HS-27A (cell line): Measurements from ENCODE around the gene NOL9.

Source experiments
- DNase-seq: peaks from one replicate; pipeline ENCODE4 v3.0.0-alpha.2; 2012; ENCODE audit warnings: low read depth, missing footprints

NOL9 gene

DNA sequence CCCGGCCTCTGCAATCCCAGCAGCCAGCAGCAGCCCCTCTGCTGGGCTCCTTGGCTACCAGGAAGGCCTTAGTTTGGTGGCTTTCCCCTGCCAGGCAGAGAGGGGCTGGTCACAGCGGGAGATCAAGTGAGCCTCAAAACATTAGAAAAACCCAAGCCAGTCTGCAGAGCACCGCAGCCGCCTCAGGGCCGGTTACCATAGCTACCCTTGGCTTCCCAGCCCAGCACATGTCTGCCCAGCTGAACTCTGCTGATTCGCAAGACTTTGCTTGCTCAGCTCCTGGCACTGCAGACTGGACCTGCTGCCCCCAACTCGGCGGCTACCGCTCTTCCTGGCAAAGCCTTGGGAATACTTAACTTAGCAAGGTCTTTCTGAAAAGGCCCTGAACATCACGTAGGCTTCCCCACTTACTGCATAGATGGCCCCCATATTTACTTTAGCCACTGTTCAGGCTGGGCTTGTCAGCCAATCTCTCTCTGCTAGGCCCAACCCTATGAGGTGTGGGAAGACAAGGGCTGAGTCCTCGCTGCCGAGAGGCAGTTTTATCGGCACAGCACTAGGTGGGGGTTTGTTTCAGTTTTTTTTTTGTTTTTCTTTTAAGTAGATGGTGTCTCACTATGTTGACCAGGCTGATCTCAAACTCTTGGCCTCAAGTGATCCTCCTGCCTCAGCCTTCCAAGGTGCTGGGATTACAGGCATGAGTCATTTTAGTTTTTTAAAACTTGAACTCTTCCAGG lies 34.2 kb downstream of the NOL9 start:
- no peak for DNase-seq

DNA sequence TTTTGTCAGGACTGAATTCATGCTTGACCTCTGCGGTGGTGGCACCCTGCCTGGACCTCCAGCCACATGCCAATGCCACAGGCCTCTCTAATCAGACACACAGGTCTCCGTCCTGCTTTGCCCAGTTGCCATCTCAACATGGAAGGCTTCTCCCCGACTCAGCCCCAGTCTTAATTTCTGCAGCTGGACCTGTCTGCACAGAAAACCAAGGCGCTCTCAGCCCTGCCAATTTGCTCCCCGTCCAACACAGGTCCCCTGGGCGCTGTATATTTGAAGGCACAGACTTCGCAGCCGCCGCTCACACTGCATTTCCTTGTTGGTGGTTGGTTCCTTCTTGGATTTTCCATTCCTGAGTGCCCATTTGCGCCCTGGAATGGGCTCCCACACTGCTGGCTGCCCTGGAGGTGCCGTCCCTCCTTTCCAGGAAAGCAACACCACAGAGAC lies 34.8 kb downstream of the NOL9 start:
- DNase-seq, result no peak

DNA sequence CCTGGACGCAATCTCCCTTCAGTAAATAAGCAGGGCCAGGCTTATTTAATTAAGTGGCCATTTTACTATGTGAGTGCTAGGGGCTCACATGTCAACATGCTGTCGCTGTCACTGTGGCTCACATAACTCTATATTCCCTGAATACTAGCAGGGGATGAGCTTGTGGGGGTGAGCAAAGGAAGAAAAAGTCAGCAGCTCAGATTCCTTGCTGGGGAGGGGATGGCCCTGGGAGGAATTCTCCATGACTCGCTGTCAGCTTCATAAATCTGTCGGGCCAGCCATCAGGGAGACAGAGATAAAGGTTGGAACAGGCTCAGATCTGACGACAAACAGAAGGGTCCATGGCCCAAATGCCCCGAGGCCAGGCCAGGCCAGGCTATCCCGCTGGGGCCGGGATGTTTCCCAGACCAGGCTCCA lies 36.9 kb downstream of the NOL9 start:
- DNase-seq, result no peak

DNA sequence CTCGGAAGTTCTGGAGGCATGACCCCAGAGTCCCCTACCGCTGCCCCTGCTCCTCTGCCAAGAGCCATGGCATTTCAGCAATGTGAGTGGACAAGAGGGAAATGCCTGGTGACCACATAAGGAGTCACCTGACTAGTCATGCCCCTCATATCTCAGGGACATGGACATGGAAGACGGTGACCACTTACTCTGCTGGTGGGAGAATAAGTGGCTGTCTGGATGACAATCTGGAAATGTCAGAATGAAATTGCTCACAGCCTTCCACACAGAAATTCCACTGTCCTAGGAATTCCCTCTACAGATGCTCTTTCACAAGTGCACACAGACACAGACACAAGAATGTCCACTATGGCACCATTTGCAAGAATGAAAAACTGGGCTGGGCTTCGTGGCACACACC lies 38.5 kb downstream of the NOL9 start:
- DNase-seq, result no peak

DNA sequence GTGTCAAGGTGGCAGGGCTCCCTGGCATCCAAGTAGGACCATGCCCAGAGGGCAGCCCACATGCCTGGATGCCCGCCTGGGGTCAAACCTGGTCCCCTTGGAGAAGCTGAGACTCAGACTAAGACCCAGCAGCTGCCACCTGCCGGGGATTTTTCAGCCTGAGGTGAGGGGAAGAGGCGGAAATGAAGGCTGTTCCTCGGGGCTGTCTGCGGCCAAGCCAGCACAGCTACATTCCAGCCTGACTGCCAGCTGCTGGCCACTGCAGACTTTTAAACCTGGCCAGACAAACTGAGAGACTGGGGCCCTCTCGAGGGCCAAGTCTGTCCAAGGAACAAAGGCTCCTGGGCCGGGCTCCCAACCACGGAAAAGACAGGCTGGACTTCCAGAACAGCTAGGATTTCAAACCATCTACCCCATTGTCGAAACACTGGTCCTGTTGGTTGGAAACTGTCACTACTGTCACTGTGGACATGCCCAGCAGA lies 41.0 kb downstream of the NOL9 start:
- no peak for DNase-seq

DNA sequence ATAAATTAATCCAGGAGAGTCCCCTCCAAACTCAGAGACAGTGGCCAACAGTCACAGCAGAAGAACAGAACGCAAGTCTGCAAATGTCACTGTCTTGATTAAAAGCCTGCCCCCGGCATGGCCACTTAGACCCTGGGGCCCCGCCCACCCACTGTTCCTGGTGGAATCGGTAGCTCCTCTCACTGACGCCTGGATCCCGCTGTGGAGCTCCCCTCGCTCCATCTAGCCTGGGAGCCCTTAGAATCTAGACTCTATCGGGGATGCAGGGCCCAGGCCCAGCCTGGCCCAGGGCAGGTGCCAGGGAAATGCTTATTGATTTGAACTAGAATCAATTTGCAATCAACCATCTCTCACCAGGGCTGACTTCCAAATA lies 41.4 kb downstream of the NOL9 start:
- DNase-seq, result no peak

DNA sequence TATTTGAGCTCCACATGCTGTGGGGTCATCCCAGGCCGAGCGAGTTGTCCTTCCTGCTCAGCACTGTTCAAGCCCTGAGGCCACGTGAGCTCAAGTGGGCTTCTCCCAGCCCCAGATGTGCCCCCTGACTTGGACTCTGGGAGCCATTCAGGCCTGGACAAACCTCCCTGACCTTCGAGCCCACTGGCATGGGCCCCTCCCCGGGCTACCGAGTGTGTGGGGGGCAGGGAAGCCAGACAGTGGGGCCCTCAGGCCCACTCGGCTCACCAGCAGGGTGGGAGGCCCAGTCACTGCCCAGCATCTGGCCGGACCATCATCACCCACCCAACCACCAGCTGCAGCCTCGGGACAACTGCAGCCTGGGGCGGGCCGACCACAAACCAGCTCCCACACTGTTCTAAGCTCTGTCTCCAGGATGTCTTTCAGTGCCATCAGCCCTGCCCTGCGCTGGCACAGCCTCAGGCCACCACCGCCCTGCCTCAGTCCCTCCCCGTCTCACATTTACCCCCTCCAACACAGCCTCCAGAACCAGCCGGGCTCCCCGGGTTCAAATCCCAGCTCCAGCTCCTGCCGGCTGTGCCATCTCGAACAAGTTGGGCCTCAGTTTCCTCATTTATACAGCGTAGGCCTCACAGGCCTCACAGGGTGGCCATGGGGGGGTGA lies 41.9 kb downstream of the NOL9 start:
- no peak for DNase-seq

DNA sequence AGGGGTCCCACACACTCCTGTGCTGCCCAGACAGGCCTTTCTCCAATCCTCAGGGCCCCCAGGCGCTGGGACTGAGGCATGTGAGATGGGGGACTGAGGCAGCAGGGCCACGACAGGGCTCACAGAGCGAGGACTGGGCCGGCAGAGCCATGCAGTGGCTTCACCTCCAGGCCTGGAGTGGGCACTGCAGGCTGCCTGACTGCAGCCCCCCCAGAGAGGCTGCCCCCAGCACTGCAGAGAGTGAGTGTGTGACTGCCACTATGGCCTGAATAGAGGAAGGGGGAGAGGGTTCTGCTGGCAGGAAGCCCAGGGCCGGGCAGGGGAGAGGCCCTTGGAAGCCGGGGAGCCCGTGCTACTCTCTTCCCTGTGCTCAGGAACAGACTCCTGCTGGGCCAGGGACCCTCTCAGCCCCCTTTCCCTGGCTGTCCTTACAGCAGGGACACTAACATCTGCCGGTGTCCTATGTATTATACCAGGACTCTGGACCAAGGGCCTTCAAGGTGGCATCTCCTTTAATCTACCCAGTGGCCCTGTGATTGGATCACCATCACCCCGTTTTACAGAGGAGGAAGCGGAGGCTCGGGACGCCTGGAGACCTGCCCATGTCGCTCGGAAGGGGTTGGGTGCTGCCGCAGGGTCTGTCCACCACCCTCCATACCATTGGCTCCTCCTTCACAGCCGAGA lies 42.6 kb downstream of the NOL9 start:
- DNase-seq, result no peak

DNA sequence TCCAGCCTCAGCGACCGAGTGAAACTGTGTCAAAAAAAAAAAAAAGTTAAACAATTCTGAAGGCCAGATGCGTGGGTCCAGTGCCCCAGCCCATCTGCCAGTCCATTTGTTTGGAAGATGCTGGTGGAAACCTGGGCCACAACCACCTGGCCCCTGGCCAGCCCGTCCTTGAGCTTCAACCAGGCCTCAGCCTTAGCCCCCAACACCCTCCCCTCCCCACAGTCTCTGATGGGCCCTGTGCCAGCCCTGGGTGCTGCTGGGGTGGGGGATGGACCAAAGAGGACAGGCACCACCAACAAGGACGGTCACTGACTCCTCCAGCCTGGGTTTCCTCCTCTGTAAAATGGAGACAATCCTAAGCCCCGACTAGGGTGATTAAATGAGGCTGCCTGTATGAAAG lies 43.3 kb downstream of the NOL9 start:
- DNase-seq, result no peak

DNA sequence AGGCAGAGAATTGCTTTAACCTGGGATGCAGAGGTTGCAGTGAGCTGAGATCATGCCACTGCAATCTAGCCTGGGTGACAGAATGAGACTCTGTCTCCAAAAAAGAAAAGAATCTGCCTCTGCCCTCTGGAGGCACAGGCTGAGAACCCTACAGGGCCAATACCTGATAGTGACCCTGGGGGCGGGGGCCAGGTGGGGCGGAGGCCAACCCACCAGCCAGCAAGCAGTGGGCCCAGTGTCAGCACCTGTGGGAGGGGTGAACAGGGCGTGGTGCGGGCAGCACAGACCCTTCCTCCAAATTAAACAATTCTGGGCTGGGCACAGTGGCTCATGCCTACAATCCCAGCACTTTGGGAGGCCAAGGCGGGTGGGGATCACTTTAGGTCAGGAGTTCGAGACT lies 43.8 kb downstream of the NOL9 start:
- DNase-seq, result no peak

DNA sequence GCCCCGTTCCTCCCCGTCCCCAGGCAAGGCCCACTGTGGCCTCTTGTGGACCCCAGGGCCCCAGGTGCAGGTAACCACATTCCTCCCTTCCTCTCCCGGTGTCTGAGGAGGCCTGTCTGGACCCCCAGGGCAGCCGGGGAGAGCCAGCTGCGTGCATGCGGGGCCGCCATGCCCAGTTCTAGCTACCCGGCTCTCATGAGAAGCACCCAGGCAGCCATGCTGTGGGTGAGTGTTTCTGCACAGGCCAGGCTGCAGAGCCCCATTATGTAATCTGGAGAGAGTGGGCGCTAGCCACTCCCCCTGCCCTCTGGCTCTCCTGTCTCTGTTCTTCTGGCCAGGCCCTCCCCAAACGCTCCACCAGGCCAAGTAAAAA lies 44.4 kb downstream of the NOL9 start:
- DNase-seq, result no peak

DNA sequence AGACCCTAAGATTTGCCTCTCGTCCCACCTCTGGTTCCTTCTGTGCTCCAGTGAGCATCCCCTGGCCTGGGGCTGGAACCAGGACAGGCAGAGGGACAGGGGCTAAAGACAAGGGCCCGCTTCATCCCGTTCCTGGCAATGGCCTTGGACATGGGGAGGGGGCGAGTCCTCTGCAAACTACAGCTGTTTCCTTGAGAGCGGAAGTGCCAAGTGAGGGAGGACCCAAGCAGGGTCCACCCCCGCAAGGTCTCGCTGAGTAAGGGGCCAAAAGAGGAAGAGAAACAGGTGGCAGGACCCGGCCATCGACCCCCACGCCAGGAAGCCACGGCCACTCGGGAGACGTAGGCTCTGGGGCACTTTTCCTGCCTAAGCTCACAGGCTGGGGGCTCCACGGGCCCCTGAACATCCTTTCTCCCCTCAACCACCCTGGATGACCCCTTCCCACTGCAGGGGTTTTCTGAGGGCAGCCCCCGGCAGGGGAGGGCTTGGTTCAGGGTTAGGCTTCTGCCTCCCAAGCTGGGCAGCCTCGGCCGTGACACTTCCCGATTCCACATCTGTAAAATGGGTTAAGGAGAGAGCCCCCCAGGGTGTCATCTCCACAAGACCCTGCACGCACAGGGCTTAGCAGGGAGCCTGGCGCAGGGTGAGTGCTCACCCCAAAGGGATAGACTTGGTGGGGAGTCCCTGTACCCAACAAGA lies 44.9 kb downstream of the NOL9 start:
- DNase-seq, result no peak

DNA sequence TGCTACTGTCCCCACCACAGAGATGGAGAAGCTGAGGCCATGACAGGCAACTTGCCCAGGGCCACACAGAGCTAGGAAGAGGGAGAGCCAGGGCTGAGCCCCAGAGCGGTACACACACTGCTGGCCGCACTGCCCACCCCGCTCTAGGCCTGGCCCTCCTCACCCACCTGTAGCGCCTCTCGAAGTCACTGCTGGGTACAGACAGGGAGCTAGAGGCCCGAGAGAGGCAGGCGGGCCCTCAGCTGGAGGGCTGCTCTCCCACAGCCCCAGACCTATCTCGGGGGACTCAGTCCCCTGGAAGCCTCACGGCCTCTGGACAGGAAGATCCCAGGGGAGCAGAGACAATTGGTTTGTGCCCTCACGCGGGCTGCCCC lies 45.5 kb downstream of the NOL9 start:
- DNase-seq, result no peak

DNA sequence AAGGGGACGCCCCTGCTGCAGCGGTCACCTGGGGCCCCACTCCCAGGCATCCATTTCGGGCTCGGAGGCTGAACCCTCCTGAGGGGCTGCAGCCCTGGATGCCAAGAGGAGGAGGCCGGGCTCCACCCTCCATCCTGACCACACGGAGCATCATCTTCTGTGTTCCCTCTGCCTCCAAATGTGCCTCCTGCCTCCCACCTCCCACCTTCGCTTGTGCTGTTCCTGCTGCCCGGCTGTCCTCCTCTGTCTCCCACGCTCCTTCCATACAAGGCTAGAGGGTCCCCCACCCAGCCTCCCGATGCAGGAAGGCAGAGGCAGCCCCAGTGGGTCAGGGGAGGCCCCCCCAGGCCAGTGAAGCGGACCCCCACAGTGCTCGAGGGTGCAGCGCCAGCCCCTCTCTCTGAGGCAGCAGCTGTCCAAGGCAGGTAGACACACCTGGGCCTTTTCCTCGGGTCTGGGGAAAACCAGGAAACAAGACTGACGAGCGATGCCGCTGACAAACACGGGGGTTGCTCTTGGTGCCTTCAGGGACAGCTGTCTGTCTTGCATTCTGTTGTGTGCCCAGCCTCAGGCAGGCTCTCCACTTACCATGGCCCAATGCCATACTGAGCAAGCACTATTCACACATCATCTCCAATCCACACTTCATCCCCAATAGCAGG lies 46.0 kb downstream of the NOL9 start:
- no peak for DNase-seq

DNA sequence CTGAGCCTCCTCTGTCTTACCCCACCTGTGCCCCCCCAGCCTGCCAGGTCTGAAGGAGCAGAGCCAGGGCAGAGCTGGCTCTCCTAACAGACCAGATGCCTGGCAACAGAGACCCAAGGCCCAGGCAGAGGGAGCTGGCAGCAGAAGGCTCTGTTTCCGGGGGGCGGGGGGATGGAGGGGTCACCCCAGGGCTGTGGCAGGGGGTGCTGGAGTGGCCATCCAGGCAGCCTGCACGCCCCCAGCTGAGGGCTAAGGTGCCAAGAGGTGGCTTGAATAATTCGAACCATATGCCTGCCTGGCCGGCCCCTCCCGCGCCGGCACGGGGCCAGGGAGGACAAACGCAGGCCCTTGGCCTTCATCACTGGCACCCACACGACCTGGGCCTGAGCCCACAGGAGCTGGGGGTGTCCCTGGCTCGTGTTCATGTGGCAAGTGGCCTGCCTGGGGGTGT lies 46.8 kb downstream of the NOL9 start:
- no peak for DNase-seq

DNA sequence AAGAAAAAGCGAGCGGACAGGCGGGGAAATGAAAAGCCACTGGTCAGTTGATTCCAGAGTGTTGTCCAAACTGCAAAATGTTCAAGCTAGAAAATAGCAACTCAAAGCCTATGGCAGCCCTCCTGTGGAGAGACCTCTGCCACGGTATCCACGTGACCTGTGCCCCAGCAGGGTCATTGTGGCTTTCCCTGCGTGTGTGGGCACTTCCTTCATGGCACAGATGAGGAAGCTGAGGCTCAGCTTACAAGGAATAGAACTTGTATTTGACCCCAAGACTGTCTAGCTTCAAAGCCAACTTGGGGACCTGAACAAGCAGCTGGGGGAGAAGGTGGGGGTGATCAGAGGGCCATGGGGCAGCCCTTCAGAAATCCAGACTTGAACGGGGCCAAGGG lies 47.3 kb downstream of the NOL9 start:
- DNase-seq, result no peak

DNA sequence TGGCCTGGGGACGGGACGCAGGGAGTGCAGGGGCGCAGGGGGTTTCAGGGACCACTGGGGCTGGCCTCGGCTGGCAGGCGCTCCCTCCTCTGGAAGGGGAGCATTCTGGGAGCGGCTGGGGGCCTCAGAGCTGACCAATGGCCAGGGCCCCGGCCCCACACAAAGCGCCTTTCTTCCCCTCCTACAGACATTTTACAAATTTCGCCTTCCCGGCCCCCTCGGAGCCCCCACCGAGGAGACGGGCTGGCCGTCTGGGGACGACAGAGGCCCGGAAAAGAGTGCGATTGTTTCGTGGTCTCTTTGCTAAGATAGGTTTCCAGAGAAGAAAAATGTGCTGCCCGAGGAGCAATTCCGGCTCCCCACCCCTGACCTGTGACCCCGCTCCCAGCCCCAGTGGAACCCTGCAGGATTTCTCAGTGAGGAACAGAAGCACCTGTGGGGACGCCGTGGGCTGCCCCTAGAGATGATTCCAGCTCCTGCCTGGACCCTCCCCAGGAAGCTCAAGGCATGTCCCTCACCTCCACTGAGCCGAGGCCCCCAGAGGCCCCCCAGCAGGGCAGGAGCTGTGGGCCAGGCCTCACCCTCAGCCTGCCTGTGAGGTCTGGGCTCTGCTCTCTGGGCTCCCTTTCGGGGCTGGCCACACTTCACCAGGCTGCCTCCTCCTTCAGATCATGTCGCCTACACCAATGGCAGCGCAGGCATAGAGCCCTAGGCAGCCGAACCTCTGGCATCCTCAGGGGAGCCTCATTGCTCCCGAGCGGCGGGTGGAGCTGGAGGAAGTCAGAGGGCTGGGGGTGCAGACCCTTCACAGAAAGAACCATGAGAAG lies 47.9 kb downstream of the NOL9 start:
- DNase-seq, result no peak

DNA sequence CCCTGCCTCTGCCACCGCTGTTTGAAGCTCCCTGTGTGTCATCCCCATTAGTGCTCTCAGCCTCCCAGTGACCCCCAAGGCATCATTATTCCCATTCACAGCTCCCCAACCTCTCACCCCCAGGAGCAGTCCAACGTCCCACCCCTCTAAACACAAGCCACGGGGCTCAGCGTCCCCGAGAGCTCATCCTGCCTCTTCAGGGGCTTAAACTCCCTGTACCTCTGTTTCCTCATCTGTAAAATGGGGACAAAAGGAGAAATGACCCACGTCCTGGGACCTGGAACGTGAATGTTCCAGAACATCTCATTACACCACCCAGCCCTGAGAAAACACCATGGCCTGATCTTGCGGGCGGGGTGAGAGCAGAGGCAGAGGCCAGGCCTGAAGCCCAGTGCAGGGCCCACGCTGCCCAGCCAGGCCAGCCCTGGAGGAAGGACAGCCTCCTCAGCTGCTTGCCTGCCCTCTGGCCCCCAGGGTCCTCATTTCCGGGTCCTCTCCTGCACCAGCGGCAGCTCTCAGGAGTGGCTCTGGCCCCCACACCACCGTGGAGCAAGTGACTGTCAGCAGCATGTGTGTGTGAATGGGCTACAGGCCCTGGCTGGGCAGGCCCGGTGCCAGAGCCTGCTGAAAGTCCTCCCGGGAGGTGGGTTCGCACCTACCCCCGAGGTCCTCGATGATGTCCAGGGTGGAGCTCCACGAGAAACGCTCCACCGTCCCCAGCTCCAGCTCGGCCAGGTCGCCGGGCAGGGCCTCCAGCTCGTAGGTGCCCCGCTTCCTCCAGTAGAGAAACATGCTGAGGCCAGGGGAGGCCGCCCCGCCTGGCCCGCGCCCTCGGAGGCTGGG lies 48.7 kb downstream of the NOL9 start:
- no peak for DNase-seq

DNA sequence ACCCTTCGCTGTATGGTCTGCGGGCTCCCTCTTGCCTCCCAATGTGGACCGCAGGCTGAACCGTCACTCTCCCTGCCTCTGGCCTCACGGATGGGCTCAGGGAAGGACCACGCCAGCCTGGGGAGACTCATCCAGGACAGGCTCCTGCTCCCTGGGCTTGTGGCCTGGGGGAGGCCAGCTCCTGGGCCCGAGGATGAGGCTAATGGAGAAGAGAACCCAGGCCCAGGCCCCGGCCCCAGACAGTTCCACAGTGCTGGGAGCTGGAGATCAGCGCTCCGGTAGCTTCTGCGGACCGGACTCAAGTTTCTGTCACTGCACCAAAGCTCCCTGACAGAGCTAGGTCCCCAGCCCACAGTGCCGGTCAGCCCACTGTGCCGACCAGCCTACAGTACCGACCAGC lies 49.4 kb downstream of the NOL9 start:
- no peak for DNase-seq

DNA sequence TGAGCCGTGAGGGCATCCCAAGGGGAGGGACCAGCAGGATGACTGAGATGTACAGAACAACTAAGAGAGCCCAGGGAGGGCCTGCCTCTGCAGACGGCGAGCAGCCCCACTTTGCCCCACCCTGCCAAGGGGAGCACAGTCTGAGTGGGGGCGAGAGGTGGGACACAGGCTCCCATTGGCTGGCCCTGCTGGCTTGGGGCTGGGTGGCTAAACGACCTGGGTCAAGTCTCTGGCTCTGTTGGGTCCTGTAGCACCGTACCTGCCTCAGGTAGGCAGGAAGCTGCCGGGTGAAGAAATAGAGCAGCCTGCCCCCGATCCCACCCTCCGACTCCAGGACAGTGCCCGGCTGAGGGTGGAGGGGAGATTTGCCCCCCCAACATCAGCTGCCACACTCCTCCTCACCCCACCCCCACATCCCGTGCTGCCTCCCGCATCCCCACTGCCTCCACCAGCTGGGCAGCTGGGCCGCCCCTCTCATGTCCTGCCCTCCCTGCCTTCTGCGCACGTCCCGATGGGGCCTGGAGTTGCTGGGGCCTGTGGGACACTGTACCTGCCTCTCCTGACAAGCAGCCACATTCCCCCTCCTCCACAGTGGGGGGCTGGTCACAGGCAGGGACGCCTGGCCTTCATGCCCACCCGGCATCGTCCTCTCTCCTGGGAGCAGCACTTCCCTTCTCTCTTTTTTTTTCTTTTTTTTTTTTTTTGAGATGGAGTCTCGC lies 50.3 kb downstream of the NOL9 start:
- DNase-seq, result no peak
